IPS DF 6.9 (cell line): ENCODE measurements around the gene PGC.
A peak's percentile ranks its signal among the peaks of the same experiment; 100 is the strongest.

Experiments
- DNase-seq: peaks from one replicate; pipeline ENCODE4 v3.0.0-alpha.2; 2013; ENCODE audit warnings: low read depth, low spot score
- H3K27ac ChIP-seq: one replicate; pipeline ENCODE4 v1.5.1; 2013; ENCODE audit warnings: low read length, control low read depth
- H3K27me3 ChIP-seq: 2 replicates; pipeline ENCODE4 v1.6.1; 2013; ENCODE audit warnings: mild to moderate bottlenecking, low read length; ENCODE audit not compliant: control insufficient read depth, insufficient read depth
- H3K36me3 ChIP-seq: 2 replicates; pipeline ENCODE4 v1.6.1; 2013; ENCODE audit warnings: low read length; ENCODE audit not compliant: control insufficient read depth, insufficient read depth
- H3K4me1 ChIP-seq: 2 replicates; pipeline ENCODE4 v1.6.1; 2013; ENCODE audit warnings: low read length; ENCODE audit not compliant: control insufficient read depth, insufficient read depth
- H3K4me3 ChIP-seq: 2 replicates; pipeline ENCODE4 v1.5.1; 2013; ENCODE audit warnings: mild to moderate bottlenecking, low read length
- H3K9me3 ChIP-seq: 2 replicates; pipeline ENCODE4 v1.6.1; 2013; ENCODE audit warnings: low read length, inconsistent platforms; ENCODE audit not compliant: control insufficient read depth, insufficient read depth
- WGBS: extraction: QIAGEN DNeasy Blood & Tissue Kit; methylation state at CpG from one replicate; pipeline ENCODE4 v1.1.7; 2013; ENCODE audit warnings: mixed read lengths, missing lambda C conversion rate; ENCODE audit not compliant: insufficient read length, insufficient coverage; 5-methylcytosine and 5-hydroxymethylcytosine counted together

Gene PGC

GRCh38 chr6:41735427-41736185, 11.6 kb downstream of the PGC start, which contains the start of gene TFEB:
TSS of gene TFEB (minus strand) at chr6:41735608. CDS start at chr6:41691213, 44,395 bp downstream.
- WGBS, result no CpG with 5 or more reads among the region's 50 CpGs
- Histone ChIP-seq H3K4me3 (peak within 1 kb of the TSS; percentile 69), H3K4me1 (peaks cover 7% of the 10 kb centered on the region; the same call in 1 of the 2 replicates), H3K27ac (no peak within 1 kb of the TSS), H3K36me3 (no peaks in the 10 kb centered on the region), H3K27me3 (no peaks in the 10 kb centered on the region), H3K9me3 (no peaks in the 10 kb centered on the region)
- peak; percentile 54 for DNase-seq

- H3K9me3 ChIP-seq, result no peaks in the 10 kb centered on the region
- no peaks in the 10 kb centered on the region for H3K36me3 ChIP-seq
- H3K27ac ChIP-seq, result no peak overlapping the region
- no peaks in the 10 kb centered on the region for H3K27me3 ChIP-seq
- peaks cover 10% of the 10 kb centered on the region; the same call in 1 of the 2 replicates for H3K4me1 ChIP-seq
- peak overlapping the region; percentile 69 for H3K4me3 ChIP-seq
- WGBS, result no CpG with 5 or more reads among the region's 76 CpGs
- no peak for DNase-seq
These were observed 12.4 kb downstream of the PGC start for GRCh38 chr6:41734666-41735426.

- H3K27me3 ChIP-seq, result no peaks in the 10 kb centered on the region
- H3K4me1 ChIP-seq, result peaks cover 10% of the 10 kb centered on the region; the same call in 1 of the 2 replicates
- DNase-seq, result peak; percentile 57
- no CpG with 5 or more reads among the region's 73 CpGs for WGBS
- H3K9me3 ChIP-seq, result no peaks in the 10 kb centered on the region
- H3K27ac ChIP-seq, result no peak overlapping the region
- H3K4me3 ChIP-seq, result peak overlapping the region; percentile 69; the same call in 1 of the 2 replicates
- H3K36me3 ChIP-seq, result no peaks in the 10 kb centered on the region
These were observed 13.2 kb downstream of the PGC start for GRCh38 chr6:41733707-41734665.

- no peaks in the 10 kb centered on the region for H3K9me3 ChIP-seq
- peak overlapping the region; percentile 69; the same call in 1 of the 2 replicates for H3K4me3 ChIP-seq
- no peak overlapping the region for H3K27ac ChIP-seq
- no CpG with 5 or more reads among the region's 11 CpGs for WGBS
- no peaks in the 10 kb centered on the region for H3K27me3 ChIP-seq
- no peaks in the 10 kb centered on the region for H3K36me3 ChIP-seq
- DNase-seq, result no peak
- peaks cover 12% of the 10 kb centered on the region; the same call in 1 of the 2 replicates for H3K4me1 ChIP-seq
These were observed 13.9 kb downstream of the PGC start for GRCh38 chr6:41733360-41733706.

GRCh38 chr6:41732591-41733359, 14.4 kb downstream of the PGC start:
- no peak for DNase-seq
- Histone ChIP-seq H3K27ac (no peak overlapping the region), H3K4me1 (peaks cover 13% of the 10 kb centered on the region), H3K36me3 (no peaks in the 10 kb centered on the region), H3K27me3 (no peaks in the 10 kb centered on the region), H3K4me3 (no peak overlapping the region), H3K9me3 (no peaks in the 10 kb centered on the region)
- 100% methylated on average over 1 of the region's 8 CpGs for WGBS

- Histone ChIP-seq H3K4me3 (no peak overlapping the region), H3K9me3 (no peaks in the 10 kb centered on the region), H3K36me3 (no peaks in the 10 kb centered on the region), H3K27me3 (no peaks in the 10 kb centered on the region), H3K4me1 (peaks cover 13% of the 10 kb centered on the region), H3K27ac (no peak overlapping the region)
- no peak for DNase-seq
These were observed 15.0 kb downstream of the PGC start for GRCh38 chr6:41732149-41732548.

- no peak overlapping the region for H3K27ac ChIP-seq
- no peak for DNase-seq
- H3K4me1 ChIP-seq, result peaks cover 13% of the 10 kb centered on the region
- no peaks in the 10 kb centered on the region for H3K36me3 ChIP-seq
- no CpG with 5 or more reads among the region's 7 CpGs for WGBS
- no peaks in the 10 kb centered on the region for H3K27me3 ChIP-seq
- no peaks in the 10 kb centered on the region for H3K9me3 ChIP-seq
- H3K4me3 ChIP-seq, result no peak overlapping the region
These were observed 15.6 kb downstream of the PGC start for GRCh38 chr6:41731561-41732086.

- no CpG with 5 or more reads among the region's 9 CpGs for WGBS
- H3K4me3 ChIP-seq, result no peak overlapping the region
- H3K9me3 ChIP-seq, result no peaks in the 10 kb centered on the region
- no peak for DNase-seq
- H3K36me3 ChIP-seq, result no peaks in the 10 kb centered on the region
- no peak overlapping the region for H3K27ac ChIP-seq
- H3K27me3 ChIP-seq, result no peaks in the 10 kb centered on the region
- peaks cover 11% of the 10 kb centered on the region for H3K4me1 ChIP-seq
These were observed 16.4 kb downstream of the PGC start for GRCh38 chr6:41730531-41731436.

- no peak overlapping the region for H3K4me3 ChIP-seq
- WGBS, result no CpG with 5 or more reads among the region's 7 CpGs
- H3K4me1 ChIP-seq, result peaks cover 11% of the 10 kb centered on the region
- H3K36me3 ChIP-seq, result no peaks in the 10 kb centered on the region
- H3K9me3 ChIP-seq, result no peaks in the 10 kb centered on the region
- no peak for DNase-seq
- H3K27me3 ChIP-seq, result no peaks in the 10 kb centered on the region
- H3K27ac ChIP-seq, result no peak overlapping the region
These were observed 17.6 kb downstream of the PGC start for GRCh38 chr6:41729624-41730023.
